ENCODE results near the gene SETD3.

Gene SETD3

GRCh38 chr14:99394602-99395156, 86.0 kb downstream of the SETD3 start:
- no peak for DNase-seq (ENCODE audit: low read depth in 3 of 3)

- peak in 2 of 3 experiments; percentile 13 to 33 for DNase-seq (ENCODE audit: low read depth in 3 of 3)
These were observed 87.5 kb downstream of the SETD3 start for GRCh38 chr14:99393059-99393655.

- DNase-seq (ENCODE audit: low read depth in 3 of 3): no peak
These were observed 89.0 kb downstream of the SETD3 start for GRCh38 chr14:99391671-99392070.

- peak in 1 of 3 experiments; percentile 39 for DNase-seq (ENCODE audit: low read depth in 3 of 3)
These were observed 91.4 kb downstream of the SETD3 start for GRCh38 chr14:99389174-99389826.

- no peak for DNase-seq (ENCODE audit: low read depth in 3 of 3)
These were observed 92.4 kb downstream of the SETD3 start for GRCh38 chr14:99388286-99388685.

- no peak for DNase-seq (ENCODE audit: low read depth in 3 of 3)
These were observed 92.8 kb downstream of the SETD3 start for GRCh38 chr14:99387880-99388279.

GRCh38 chr14:99384450-99385417, 95.9 kb downstream of the SETD3 start:
- DNase-seq (ENCODE audit: low read depth in 3 of 3): no peak

- no peak for DNase-seq (ENCODE audit: low read depth in 3 of 3)
These were observed 96.9 kb downstream of the SETD3 start for GRCh38 chr14:99383472-99384449.

- no peak for DNase-seq (ENCODE audit: low read depth in 3 of 3)
These were observed 97.7 kb downstream of the SETD3 start for GRCh38 chr14:99382781-99383471.

GRCh38 chr14:99382071-99382470, 98.6 kb downstream of the SETD3 start:
- DNase-seq (ENCODE audit: low read depth in 3 of 3): no peak

GRCh38 chr14:99381688-99382060, 99.0 kb downstream of the SETD3 start:
- no peak for DNase-seq (ENCODE audit: low read depth in 3 of 3)

GRCh38 chr14:99380991-99381687, 99.5 kb downstream of the SETD3 start:
- no peak for DNase-seq (ENCODE audit: low read depth in 3 of 3)

GRCh38 chr14:99380402-99380801, 100.3 kb downstream of the SETD3 start:
- no peak for DNase-seq (ENCODE audit: low read depth in 3 of 3)

- DNase-seq (ENCODE audit: low read depth in 3 of 3): no peak
These were observed 101.9 kb downstream of the SETD3 start for GRCh38 chr14:99378782-99379214.

- no peak for DNase-seq (ENCODE audit: low read depth in 3 of 3)
These were observed 102.7 kb downstream of the SETD3 start for GRCh38 chr14:99377951-99378350.

GRCh38 chr14:99374964-99375363, 105.7 kb downstream of the SETD3 start:
- DNase-seq (ENCODE audit: low read depth in 3 of 3): no peak

GRCh38 chr14:99363616-99364290, 116.9 kb downstream of the SETD3 start:
- DNase-seq (ENCODE audit: low read depth in 3 of 3): no peak

- no peak for DNase-seq (ENCODE audit: low read depth in 3 of 3)
These were observed 117.6 kb downstream of the SETD3 start for GRCh38 chr14:99363051-99363450.

- DNase-seq (ENCODE audit: low read depth in 3 of 3): no peak
These were observed 119.0 kb downstream of the SETD3 start for GRCh38 chr14:99361596-99362215.
